HG03571 (cell line): ENCODE measurements around the gene BCDIN3D.
A peak's percentile ranks its signal among the peaks of the same experiment; 100 is the strongest.

Experiments used
- ATAC-seq: cut with Tn5 transposase; IDR thresholded peaks from one replicate; pipeline ENCODE4 v1.9.1; 2021; ENCODE audit not compliant: unreplicated experiment

BCDIN3D gene

GRCh38 chr12:49823951-49824350, 19.0 kb downstream of the BCDIN3D start:
- ATAC-seq: no peak

- ATAC-seq: no peak
These were observed 19.6 kb downstream of the BCDIN3D start for GRCh38 chr12:49823350-49823749.

GRCh38 chr12:49821373-49822287, 21.3 kb downstream of the BCDIN3D start:
- no peak for ATAC-seq

- no peak for ATAC-seq
These were observed 23.1 kb downstream of the BCDIN3D start for GRCh38 chr12:49819786-49820185.

- ATAC-seq: no peak
These were observed 24.5 kb downstream of the BCDIN3D start for GRCh38 chr12:49818241-49818895.

- ATAC-seq: no peak
These were observed 29.8 kb downstream of the BCDIN3D start for GRCh38 chr12:49813131-49813530.

- ATAC-seq: peak; percentile 49
These were observed 30.9 kb downstream of the BCDIN3D start for GRCh38 chr12:49811961-49812401.

- ATAC-seq: no peak
These were observed 31.8 kb downstream of the BCDIN3D start for GRCh38 chr12:49811136-49811535.

GRCh38 chr12:49809906-49810389, 33.0 kb downstream of the BCDIN3D start:
- no peak for ATAC-seq

GRCh38 chr12:49809381-49809905, 33.5 kb downstream of the BCDIN3D start:
- ATAC-seq: no peak

- ATAC-seq: no peak
These were observed 34.1 kb downstream of the BCDIN3D start for GRCh38 chr12:49808686-49809380.

- ATAC-seq: no peak
These were observed 34.8 kb downstream of the BCDIN3D start for GRCh38 chr12:49807991-49808580.

GRCh38 chr12:49806877-49807276, 36.0 kb downstream of the BCDIN3D start:
- no peak for ATAC-seq

- ATAC-seq: no peak
These were observed 36.5 kb downstream of the BCDIN3D start for GRCh38 chr12:49806321-49806813.

- ATAC-seq: no peak
These were observed 37.5 kb downstream of the BCDIN3D start for GRCh38 chr12:49805409-49805808.

- no peak for ATAC-seq
These were observed 38.1 kb downstream of the BCDIN3D start for GRCh38 chr12:49804821-49805220.

GRCh38 chr12:49803693-49804450, 39.0 kb downstream of the BCDIN3D start:
- ATAC-seq: no peak

- no peak for ATAC-seq
These were observed 41.5 kb downstream of the BCDIN3D start for GRCh38 chr12:49801141-49802063.
